Measurements from ENCODE around the gene AVP.

- no peak for TF ChIP-seq CTCF (conservative IDR thresholded peaks at IDR 0.05)
- no peak for TF ChIP-seq ZFX (IDR thresholded peaks at IDR 0.05)
Measured at GRCh38 chr20:3101251-3101650, 16.7 kb upstream of the AVP start.
